Esophagus muscularis mucosa (tissue), 4 donors: ENCODE measurements around the gene UGCG. TPM values are rescaled to one million over a fixed set of nuclear protein-coding genes. Genes with fewer than 3 reads are reported as not detected.
A peak's percentile ranks its signal among the peaks of the same experiment; 100 is the strongest.

Experiments
- DNase-seq: peaks from one replicate; pipeline ENCODE4 v3.0.0-alpha.2; 2017; ENCODE audit errors: extremely low spot score
- H3K27ac ChIP-seq, 4 donors: fragments of 200-600 bp; sonication (generic); replicated peaks in 1 of 4; 1 replicate in 3 of 4; 2 replicates in 1 of 4; pipeline ENCODE4 v1.5.1; 2016 to 2019; ENCODE audit warnings: mild to moderate bottlenecking in 1 of 4
- H3K27me3 ChIP-seq, 4 donors: fragments of 200-600 bp; sonication (generic); one replicate each; pipeline versions ENCODE4 v1.5.1 to v1.6.0; 2016 to 2019
- H3K36me3 ChIP-seq, 4 donors: fragments of 200-600 bp; sonication (generic); one replicate each; pipeline ENCODE4 v1.5.1; 2016 to 2019
- H3K4me1 ChIP-seq, 4 donors: fragments of 200-600 bp; sonication (generic); one replicate each; pipeline ENCODE4 v1.5.1; 2016 to 2019
- H3K4me3 ChIP-seq, 4 donors: fragments of 200-600 bp; sonication (generic); 1 replicate in 2 of 4; 2 replicates in 2 of 4; pipeline ENCODE4 v1.5.1; 2016 to 2019; ENCODE audit warnings: mild to moderate bottlenecking in 4 of 4, moderate library complexity in 1 of 4
- H3K9me3 ChIP-seq, 4 donors: fragments of 200-600 bp; sonication (generic); 1 replicate in 3 of 4; 2 replicates in 1 of 4; pipeline ENCODE4 v1.5.1; 2016 to 2019
- CTCF ChIP-seq, 3 experiments: fragments of 200-600 bp in 2 of 3; fragments of 450-650 bp in 1 of 3; sonication (generic) in 2 of 3; IDR thresholded peaks; one replicate each; pipeline ENCODE4 v1.5.1; 2017 to 2019; ENCODE audit warnings: antibody characterized with exemption in 3 of 3, mild to moderate bottlenecking in 2 of 3, moderate library complexity in 1 of 3
- EP300 ChIP-seq: sonication (generic); formaldehyde crosslinking; IDR thresholded peaks from one replicate; pipeline ENCODE4 v1.6.1; 2017; ENCODE audit warnings: antibody characterized with exemption
- POLR2A ChIP-seq: fragments of 450-650 bp; IDR thresholded peaks from one replicate; pipeline ENCODE4 v1.6.1; 2017; ENCODE audit warnings: antibody characterized with exemption, moderate library complexity, mild to moderate bottlenecking, low read depth
- POLR2AphosphoS5 ChIP-seq, 2 donors: sonication (generic); formaldehyde crosslinking; IDR thresholded peaks; one replicate each; pipeline ENCODE4 v1.6.1; 2017; ENCODE audit warnings: antibody characterized with exemption in 2 of 2
- WGBS: methylation state at CpG from one replicate; pipeline ENCODE4 v1.1.5; 2018; 5-methylcytosine and 5-hydroxymethylcytosine counted together
- intact Hi-C: fragments of 100-400 bp; cut with DNase I; formaldehyde crosslinking; loops from one replicate; pipeline ENCODE4 v1.15.1; 2023
- total RNA-seq, 4 donors: library from RNA; depleted of rRNA; stranded (reverse); fragments of >200 nt; gene quantifications; one replicate each; pipeline versions ENCODE4 v1.1.0 to v1.2.1, GENCODE V29; 2016

UGCG gene
- total RNA-seq, 4 donors from 2014 or later: 24.5 to 87.8 (median 33.5) TPM

DNA sequence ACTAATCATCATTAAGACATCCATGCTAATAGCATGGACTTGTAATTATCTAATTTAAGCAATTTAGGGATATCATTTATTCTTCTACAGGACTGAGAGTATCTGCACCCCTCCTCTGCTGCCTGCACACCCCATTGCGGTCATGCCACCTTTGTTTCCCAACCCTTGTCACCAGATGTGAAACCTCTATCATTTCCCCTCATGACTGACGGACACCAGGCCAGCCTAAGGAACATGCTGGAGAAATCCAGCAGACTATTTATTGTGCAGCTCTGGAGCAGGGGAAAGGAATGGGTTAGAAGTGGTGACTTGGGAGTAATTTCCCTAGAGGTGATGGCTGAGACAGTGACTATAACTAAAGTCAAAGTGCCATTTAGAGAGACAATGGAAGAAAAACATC is 40.7 kb downstream of the UGCG start:
- no peaks in the 10 kb centered on the region for H3K27me3 ChIP-seq
- H3K36me3 ChIP-seq: peaks cover 6 to 38% (median 21%) of the 10 kb centered on the region in 4 donors
- no peak for TF ChIP-seq POLR2AphosphoS5 (IDR thresholded peaks at IDR 0.05)
- TF ChIP-seq EP300: no peak
- no peak for TF ChIP-seq POLR2A
- TF ChIP-seq CTCF (IDR thresholded peaks at IDR 0.05): no peak
- peaks cover 7 to 25% (median 17%) of the 10 kb centered on the region in 4 donors for H3K4me1 ChIP-seq
- 77% methylated on average over 2 of the region's 2 CpGs for WGBS
- peak overlapping the region in 3 of 4 donors; percentile 12 to 17 (median 15) for H3K27ac ChIP-seq
- no peaks in the 10 kb centered on the region for H3K9me3 ChIP-seq
- H3K4me3 ChIP-seq: no peak overlapping the region
- intact Hi-C loops: no loop called here
- DNase-seq: no peak

GRCh38 chr9:111937781-111938426 is 41.3 kb downstream of the UGCG start:
- WGBS: 28% methylated on average over 12 of the region's 12 CpGs
- DNase-seq: no peak
- Histone ChIP-seq H3K27me3 (no peaks in the 10 kb centered on the region), H3K4me3 (no peak overlapping the region), H3K4me1 (peaks cover 7 to 25% (median 17%) of the 10 kb centered on the region in 4 donors), H3K9me3 (no peaks in the 10 kb centered on the region), H3K36me3 (peaks cover 6 to 32% (median 18%) of the 10 kb centered on the region in 4 donors), H3K27ac (peak overlapping the region in 3 of 4 donors; percentile 12 to 17 (median 15))
- intact Hi-C loops: no loop called here
- TF ChIP-seq POLR2AphosphoS5 (IDR thresholded peaks at IDR 0.05) (no peak), EP300 (no peak), POLR2A (no peak), CTCF (IDR thresholded peaks at IDR 0.05) (no peak)

- 83% methylated on average over 4 of the region's 4 CpGs for WGBS
- H3K4me1 ChIP-seq: peaks cover 7 to 25% (median 17%) of the 10 kb centered on the region in 4 donors
- TF ChIP-seq POLR2AphosphoS5 (IDR thresholded peaks at IDR 0.05) (no peak), CTCF (IDR thresholded peaks at IDR 0.05) (no peak), EP300 (no peak), POLR2A (no peak)
- H3K9me3 ChIP-seq: no peaks in the 10 kb centered on the region
- H3K27me3 ChIP-seq: no peaks in the 10 kb centered on the region
- no peak overlapping the region for H3K4me3 ChIP-seq
- peak overlapping the region in 2 of 4 donors; percentile 10 to 12 for H3K27ac ChIP-seq
- DNase-seq: no peak
- H3K36me3 ChIP-seq: peaks cover 6 to 27% (median 15%) of the 10 kb centered on the region in 4 donors
- intact Hi-C loops: no loop called here
Observed at GRCh38 chr9:111938427-111938800, 41.8 kb downstream of the UGCG start.

DNA sequence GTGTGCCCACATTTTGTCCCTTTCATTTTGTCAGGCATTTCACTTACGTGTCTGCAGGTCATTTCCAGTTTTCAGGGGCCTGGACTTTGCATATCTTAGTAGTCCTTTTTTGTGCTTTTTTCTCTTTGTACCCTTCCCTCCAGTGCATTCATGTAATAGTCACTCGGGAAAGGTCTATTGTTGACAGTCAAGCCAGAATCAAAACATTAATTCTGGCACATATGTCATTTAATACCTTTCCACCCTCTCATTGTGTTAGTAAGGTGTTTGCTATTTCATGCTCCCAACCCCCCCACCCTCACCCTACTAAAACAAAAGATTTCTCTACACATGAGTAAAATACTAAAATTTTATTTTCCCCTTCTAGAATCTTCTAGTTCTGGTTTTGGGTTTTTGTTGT is 42.7 kb downstream of the UGCG start:
- intact Hi-C loops: no loop called here
- TF ChIP-seq POLR2AphosphoS5 (IDR thresholded peaks at IDR 0.05): no peak
- TF ChIP-seq POLR2A: no peak
- TF ChIP-seq CTCF (IDR thresholded peaks at IDR 0.05): no peak
- no peak for TF ChIP-seq EP300
- 90% methylated on average over 2 of the region's 2 CpGs for WGBS

More for the DNA sequence above, 42.7 kb downstream of the UGCG start:
- Histone ChIP-seq H3K36me3 (peaks cover 3 to 18% (median 10%) of the 10 kb centered on the region in 4 donors), H3K4me1 (peaks cover 7 to 25% (median 17%) of the 10 kb centered on the region in 4 donors), H3K9me3 (no peaks in the 10 kb centered on the region), H3K27ac (no peak overlapping the region), H3K27me3 (no peaks in the 10 kb centered on the region), H3K4me3 (no peak overlapping the region)
- no peak for DNase-seq
